Measurements from ENCODE around the gene GPALPP1.
"Not testable (repeated sequence)": the region's sequence is repeated elsewhere in the genome, so short reads cannot be mapped to it uniquely, and the experiment has no call there.

The GPALPP1 gene

GRCh38 chr13:45007225-45007624 is 17.9 kb downstream of the GPALPP1 start:
- DNase-seq = no peak

- no peak for DNase-seq
Measured at GRCh38 chr13:45007823-45008222, 18.5 kb downstream of the GPALPP1 start.

GRCh38 chr13:45011198-45011597 is 21.9 kb downstream of the GPALPP1 start:
- DNase-seq = no peak

- no peak for DNase-seq
Measured at GRCh38 chr13:45015300-45015699, 26.0 kb downstream of the GPALPP1 start.

- DNase-seq = no peak
Measured at GRCh38 chr13:45016792-45017425, 27.6 kb downstream of the GPALPP1 start.

GRCh38 chr13:45019981-45020380 is 30.6 kb downstream of the GPALPP1 start:
- not testable (repeated sequence) for DNase-seq

GRCh38 chr13:45021250-45021649 is 31.9 kb downstream of the GPALPP1 start:
- no peak for DNase-seq

- DNase-seq = no peak
Measured at GRCh38 chr13:45024847-45025246, 35.5 kb downstream of the GPALPP1 start.

- no peak for DNase-seq
Measured at GRCh38 chr13:45034342-45034741, 45.0 kb downstream of the GPALPP1 start.

GRCh38 chr13:45036206-45036605 is 46.9 kb downstream of the GPALPP1 start:
- no peak for DNase-seq

GRCh38 chr13:45040173-45040572 is 50.8 kb downstream of the GPALPP1 start:
- DNase-seq = no peak

- DNase-seq = no peak
Measured at GRCh38 chr13:45040622-45041021, 51.3 kb downstream of the GPALPP1 start.

- no peak for DNase-seq
Measured at GRCh38 chr13:45042539-45042938, 53.2 kb downstream of the GPALPP1 start.

GRCh38 chr13:45046445-45046844 is 57.1 kb downstream of the GPALPP1 start:
- DNase-seq = no peak

GRCh38 chr13:45047394-45048310 is 58.3 kb downstream of the GPALPP1 start:
- peak; percentile 76 to 87 for DNase-seq

- DNase-seq = no peak
Measured at GRCh38 chr13:45048890-45049407, 59.6 kb downstream of the GPALPP1 start.

- no peak for DNase-seq
Measured at GRCh38 chr13:45049478-45049877, 60.1 kb downstream of the GPALPP1 start.

- DNase-seq = no peak
Measured at GRCh38 chr13:45051315-45051714, 62.0 kb downstream of the GPALPP1 start.

- DNase-seq = no peak
Measured at GRCh38 chr13:45055198-45055901, 66.0 kb downstream of the GPALPP1 start.

GRCh38 chr13:45055902-45056648 is 66.7 kb downstream of the GPALPP1 start:
- DNase-seq = no peak

- DNase-seq = no peak
Measured at GRCh38 chr13:45060062-45060461, 70.7 kb downstream of the GPALPP1 start.

- DNase-seq = peak in 1 of 2 experiments; percentile 9
Measured at GRCh38 chr13:45063261-45063860, 74.0 kb downstream of the GPALPP1 start.

All from NCI-H446 (cell line).